CD4-positive, alpha-beta memory T cell (primary cell): Measurements from ENCODE around the gene RMND1. TPM values are rescaled to one million over a fixed set of nuclear protein-coding genes. Genes with fewer than 3 reads are reported as not detected.

Source experiments
- CTCF ChIA-PET: fragments of 350-600 bp; sonication (Branson Sonifier 250); formaldehyde crosslinking; loops from one replicate; lab custom pipeline; 2021; ENCODE audit warnings: inconsistent platforms; ENCODE audit not compliant: partially characterized antibody; lab: Charles Lee
- POLR2A ChIA-PET: fragments of 350-600 bp; sonication (Branson Sonifier 250); formaldehyde crosslinking; loops from one replicate; lab custom pipeline; 2021; ENCODE audit not compliant: partially characterized antibody; lab: Charles Lee
- DNase-seq, 5 donors: peaks; one replicate each; pipeline versions ENCODE4 v3.0.0 to v3.0.0-alpha.2; 2020 to 2022; ENCODE audit warnings: mixed read lengths in 1 of 5
- H3K27ac ChIP-seq: one replicate; pipeline ENCODE4 v1.7.0; 2013; ENCODE audit warnings: low read depth, low read length
- H3K27me3 ChIP-seq: 2 replicates; pipeline ENCODE4 v1.7.0; 2013; ENCODE audit warnings: mild to moderate bottlenecking, low read length, moderate library complexity; ENCODE audit not compliant: insufficient read depth
- H3K36me3 ChIP-seq: 2 replicates; pipeline ENCODE4 v1.7.0; 2013; ENCODE audit warnings: mild to moderate bottlenecking, low read length, moderate library complexity; ENCODE audit not compliant: insufficient read depth
- H3K4me1 ChIP-seq: 2 replicates; pipeline ENCODE4 v1.7.0; 2013; ENCODE audit warnings: mild to moderate bottlenecking, low read length, moderate library complexity; ENCODE audit not compliant: insufficient read depth
- H3K4me3 ChIP-seq, 2 donors: one replicate each; pipeline ENCODE4 v1.7.0; 2013; ENCODE audit warnings: low read length in 2 of 2, mild to moderate bottlenecking in 1 of 2
- H3K9me3 ChIP-seq, 2 donors: one replicate each; pipeline ENCODE4 v1.7.0; 2013; ENCODE audit warnings: low read length in 2 of 2, control low read depth in 1 of 2; ENCODE audit not compliant: control insufficient read depth in 1 of 2
- H3K27ac Mint-ChIP-seq, 7 donors: one replicate each; pipeline ENCODE4 v1.8.0; 2020 to 2021; ENCODE audit warnings: mixed read lengths in 7 of 7, mild to moderate bottlenecking in 6 of 7, inconsistent platforms in 3 of 7, moderate library complexity in 3 of 7
- H3K27me3 Mint-ChIP-seq, 2 donors: one replicate each; pipeline ENCODE4 v1.8.0; 2020 to 2021; ENCODE audit warnings: mixed read lengths in 2 of 2
- H3K36me3 Mint-ChIP-seq, 2 donors: one replicate each; pipeline ENCODE4 v1.8.0; 2020 to 2021; ENCODE audit warnings: mixed read lengths in 2 of 2, inconsistent platforms in 1 of 2, mild to moderate bottlenecking in 1 of 2
- H3K4me1 Mint-ChIP-seq, 4 donors: one replicate each; pipeline ENCODE4 v1.8.0; 2020 to 2021; ENCODE audit warnings: mixed read lengths in 4 of 4, mild to moderate bottlenecking in 1 of 4
- H3K4me3 Mint-ChIP-seq, 8 donors: one replicate each; pipeline ENCODE4 v1.8.0; 2020 to 2021; ENCODE audit warnings: mixed read lengths in 8 of 8, mild to moderate bottlenecking in 7 of 8, moderate library complexity in 6 of 8, inconsistent platforms in 3 of 8
- H3K9me3 Mint-ChIP-seq, 8 donors: one replicate each; pipeline ENCODE4 v1.8.0; 2020 to 2021; ENCODE audit warnings: mixed read lengths in 8 of 8, mild to moderate bottlenecking in 5 of 8, inconsistent platforms in 3 of 8, moderate library complexity in 1 of 8
- intact Hi-C: fragments of 100-400 bp; cut with micrococcal nuclease; formaldehyde crosslinking; loops from one replicate; pipeline ENCODE4 v1.15.1; 2023
- polyA plus RNA-seq, 2 donors: library from polyadenylated mRNA; unstranded; fragments of 300-500 nt; fragmentation: Illumina TruSeq; gene quantifications; one replicate each; pipeline ENCODE4 v1.2.3, GENCODE V29; 2021
- total RNA-seq, 2 experiments: library from RNA; stranded (reverse); gene quantifications; one replicate each; pipeline ENCODE4 v1.2.3, GENCODE V29; 2021

Gene RMND1
- total and polyA plus RNA-seq, 4 experiments from 2014 or later: 6.3 to 17.5 (median 15.0) TPM

GRCh38 chr6:151413372-151414145 lies 38.4 kb downstream of the RMND1 start:
- peak overlapping the region; percentile 43 to 95 (median 88) for H3K27ac Mint-ChIP-seq
- DNase-seq: peak; percentile 78 to 88 (median 81)
- Histone ChIP-seq H3K4me3 (no peak overlapping the region), H3K4me1 (peaks cover 20% of the 10 kb centered on the region), H3K9me3 (no peaks in the 10 kb centered on the region), H3K36me3 (peaks cover 14% of the 10 kb centered on the region), H3K27ac (peak overlapping the region; percentile 43), H3K27me3 (no peaks in the 10 kb centered on the region)
- H3K27me3 Mint-ChIP-seq: no peaks in the 10 kb centered on the region
- H3K9me3 Mint-ChIP-seq: peaks cover 0 to 7% (median 3%) of the 10 kb centered on the region in 8 donors
- ChIA-PET POLR2A (interaction anchor here (0.9 to 5.0 kb wide), 7 partner anchors 9 to 68 kb away, joined by 3 to 46 read pairs (median 3); partner anchors contain the start of genes RMND1 and ZBTB2), CTCF (interaction anchor here (0.9 to 1.8 kb wide), 11 partner anchors 8 to 522 kb away, joined by 3 to 10 read pairs (median 4); no protein-coding TSS in a partner anchor)
- intact Hi-C loops: loop anchor here (1.0 kb wide), 2 partner anchors 21 to 39 kb away; partner anchors contain the start of gene RMND1
- H3K4me1 Mint-ChIP-seq: peaks cover 24 to 32% (median 26%) of the 10 kb centered on the region in 4 donors
- H3K36me3 Mint-ChIP-seq: peaks cover 40 to 42% of the 10 kb centered on the region in 2 donors
- H3K4me3 Mint-ChIP-seq: peak overlapping the region in 7 of 8 donors; percentile 14 to 65 (median 50)

- Mint-ChIP-seq H3K27me3 (no peaks in the 10 kb centered on the region), H3K4me1 (peaks cover 24 to 32% (median 26%) of the 10 kb centered on the region in 4 donors), H3K4me3 (peak overlapping the region in 1 of 8 donors; percentile 56), H3K36me3 (peaks cover 38 to 42% of the 10 kb centered on the region in 2 donors), H3K27ac (peak overlapping the region; percentile 53 to 95 (median 80)), H3K9me3 (peaks cover 0 to 7% (median 3%) of the 10 kb centered on the region in 8 donors)
- DNase-seq: no peak
- Histone ChIP-seq H3K9me3 (no peaks in the 10 kb centered on the region), H3K4me1 (peaks cover 20% of the 10 kb centered on the region), H3K4me3 (no peak overlapping the region), H3K27ac (peak overlapping the region; percentile 43), H3K36me3 (peaks cover 14% of the 10 kb centered on the region), H3K27me3 (no peaks in the 10 kb centered on the region)
- CTCF ChIA-PET: interaction anchor here (0.9 to 1.8 kb wide), 7 partner anchors 8 to 521 kb away, joined by 3 to 10 read pairs (median 4); no protein-coding TSS in a partner anchor
- intact Hi-C loops: loop anchor here (1.0 kb wide), 1 partner anchor 21 kb away; no protein-coding TSS in a partner anchor
- POLR2A ChIA-PET: interaction anchor here (1.3 to 5.0 kb wide), 5 partner anchors 8 to 39 kb away, joined by 3 to 46 read pairs (median 11); partner anchors contain the start of genes RMND1 and ZBTB2
Observed at GRCh38 chr6:151412909-151413308, 39.0 kb downstream of the RMND1 start.

GRCh38 chr6:151409679-151410078 lies 42.2 kb downstream of the RMND1 start:
- CTCF ChIA-PET: interaction anchor here (1.1 to 1.3 kb wide), 2 partner anchors 13 to 16 kb away, joined by 4 read pairs; no protein-coding TSS in a partner anchor
- H3K9me3 ChIP-seq: no peaks in the 10 kb centered on the region
- peak overlapping the region in 3 of 7 donors; percentile 3 to 39 (median 29) for H3K27ac Mint-ChIP-seq
- peaks cover 25 to 37% (median 31%) of the 10 kb centered on the region in 4 donors for H3K4me1 Mint-ChIP-seq
- H3K27me3 ChIP-seq: no peaks in the 10 kb centered on the region
- peaks cover 8% of the 10 kb centered on the region for H3K36me3 ChIP-seq
- H3K36me3 Mint-ChIP-seq: peaks cover 20 to 33% of the 10 kb centered on the region in 2 donors
- no peak overlapping the region for H3K4me3 Mint-ChIP-seq
- H3K4me1 ChIP-seq: peaks cover 20% of the 10 kb centered on the region
- H3K9me3 Mint-ChIP-seq: peaks cover 0 to 4% (median 0%) of the 10 kb centered on the region in 8 donors
- no peak overlapping the region for H3K27ac ChIP-seq
- POLR2A ChIA-PET: interaction anchor here (5.0 kb wide), 1 partner anchor 20 kb away, joined by 46 read pairs; the partner anchor contains the start of gene ZBTB2
- no peaks in the 10 kb centered on the region for H3K27me3 Mint-ChIP-seq
- no peak for DNase-seq
- H3K4me3 ChIP-seq: no peak overlapping the region
- intact Hi-C loops: no loop called here

GRCh38 chr6:151409260-151409659 lies 42.7 kb downstream of the RMND1 start:
- intact Hi-C loops: no loop called here
- ChIA-PET CTCF (no interaction called here), POLR2A (no interaction called here)
- peak overlapping the region in 5 of 7 donors; percentile 3 to 79 (median 60) for H3K27ac Mint-ChIP-seq
- Histone ChIP-seq H3K27ac (no peak overlapping the region), H3K36me3 (peaks cover 8% of the 10 kb centered on the region), H3K9me3 (no peaks in the 10 kb centered on the region), H3K4me3 (no peak overlapping the region), H3K27me3 (no peaks in the 10 kb centered on the region), H3K4me1 (peaks cover 16% of the 10 kb centered on the region)
- peaks cover 22 to 33% (median 29%) of the 10 kb centered on the region in 4 donors for H3K4me1 Mint-ChIP-seq
- no peak for DNase-seq
- H3K27me3 Mint-ChIP-seq: no peaks in the 10 kb centered on the region
- H3K9me3 Mint-ChIP-seq: peaks cover 0 to 2% (median 0%) of the 10 kb centered on the region in 8 donors
- no peak overlapping the region for H3K4me3 Mint-ChIP-seq
- peaks cover 16 to 32% of the 10 kb centered on the region in 2 donors for H3K36me3 Mint-ChIP-seq

GRCh38 chr6:151408858-151409257 lies 43.1 kb downstream of the RMND1 start:
- H3K27ac ChIP-seq: no peak overlapping the region
- CTCF ChIA-PET: interaction anchor here (5.2 kb wide), 1 partner anchor 68 kb away, joined by 35 read pairs; no protein-coding TSS in a partner anchor
- intact Hi-C loops: no loop called here

GRCh38 chr6:151403919-151404308 lies 48.0 kb downstream of the RMND1 start:
- Mint-ChIP-seq H3K27me3 (no peaks in the 10 kb centered on the region), H3K4me3 (no peak overlapping the region), H3K4me1 (peaks cover 28 to 55% (median 42%) of the 10 kb centered on the region in 4 donors), H3K9me3 (no peaks in the 10 kb centered on the region), H3K36me3 (peaks cover 11 to 34% of the 10 kb centered on the region in 2 donors), H3K27ac (peak overlapping the region in 5 of 7 donors; percentile 4 to 79 (median 50))
- ChIA-PET CTCF (interaction anchor here (1.0 to 5.2 kb wide), 2 partner anchors 69 to 73 kb away, joined by 3 to 35 read pairs; no protein-coding TSS in a partner anchor), POLR2A (no interaction called here)
- Histone ChIP-seq H3K27ac (no peak overlapping the region), H3K4me3 (no peak overlapping the region), H3K4me1 (peaks cover 30% of the 10 kb centered on the region), H3K27me3 (no peaks in the 10 kb centered on the region), H3K9me3 (no peaks in the 10 kb centered on the region), H3K36me3 (peaks cover 3% of the 10 kb centered on the region)
- intact Hi-C loops: no loop called here
- DNase-seq: no peak

More at GRCh38 chr6:151408858-151409257, 43.1 kb downstream of the RMND1 start:
- H3K4me1 ChIP-seq: peaks cover 12% of the 10 kb centered on the region
- Mint-ChIP-seq H3K27me3 (no peaks in the 10 kb centered on the region), H3K27ac (peak overlapping the region in 6 of 7 donors; percentile 1 to 79 (median 48)), H3K9me3 (no peaks in the 10 kb centered on the region), H3K4me1 (peaks cover 20 to 30% (median 26%) of the 10 kb centered on the region in 4 donors), H3K4me3 (no peak overlapping the region), H3K36me3 (peaks cover 14 to 32% of the 10 kb centered on the region in 2 donors)
- no peaks in the 10 kb centered on the region for H3K9me3 ChIP-seq
- POLR2A ChIA-PET: interaction anchor here (1.0 kb wide), 1 partner anchor 43 kb away, joined by 3 read pairs; the partner anchor contains the start of gene RMND1
- H3K36me3 ChIP-seq: peaks cover 8% of the 10 kb centered on the region
- no peak for DNase-seq
- no peak overlapping the region for H3K4me3 ChIP-seq
- H3K27me3 ChIP-seq: no peaks in the 10 kb centered on the region
